Activated CD8-positive, alpha-beta T cell treated with anti-CD3 and anti-CD28 coated beads for 36 hours (primary cell): ENCODE data around the gene ABCC2. TPM values are rescaled to one million over a fixed set of nuclear protein-coding genes. Genes with fewer than 3 reads are reported as not detected.
A peak's percentile ranks its signal among the peaks of the same experiment; 100 is the strongest.

Source experiments
- ATAC-seq: fragments of 200-7000 bp; cut with Tn5 transposase; one replicate; pipeline ENCODE4 v1.10.0; 2021; ENCODE audit warnings: mild to moderate bottlenecking, moderate library complexity
- CTCF ChIA-PET: fragments of 350-600 bp; sonication (Branson Sonifier 250); formaldehyde crosslinking; loops from one replicate; lab custom pipeline; 2021; ENCODE audit warnings: antibody characterized with exemption; lab: Charles Lee
- POLR2A ChIA-PET: fragments of 350-600 bp; sonication (Branson Sonifier 250); formaldehyde crosslinking; loops from one replicate; lab custom pipeline; 2021; ENCODE audit warnings: antibody characterized with exemption; lab: Charles Lee
- DNase-seq: peaks from one replicate; pipeline ENCODE4 v3.0.0-alpha.2; 2020
- H3K27ac Mint-ChIP-seq: one replicate; pipeline ENCODE4 v1.8.0; 2021; ENCODE audit warnings: mild to moderate bottlenecking, mixed read lengths
- H3K27me3 Mint-ChIP-seq: one replicate; pipeline ENCODE4 v1.8.0; 2021; ENCODE audit warnings: mixed read lengths
- H3K36me3 Mint-ChIP-seq: one replicate; pipeline ENCODE4 v1.8.0; 2021; ENCODE audit warnings: low read depth, mixed read lengths
- H3K4me1 Mint-ChIP-seq: one replicate; pipeline ENCODE4 v1.8.0; 2021; ENCODE audit warnings: low read depth, mixed read lengths
- H3K4me3 Mint-ChIP-seq: one replicate; pipeline ENCODE4 v1.8.0; 2021; ENCODE audit warnings: mild to moderate bottlenecking, moderate library complexity, mixed read lengths
- H3K9me3 Mint-ChIP-seq: one replicate; pipeline ENCODE4 v1.8.0; 2021; ENCODE audit warnings: mixed read lengths
- intact Hi-C: fragments of 100-400 bp; cut with micrococcal nuclease; formaldehyde crosslinking; loops from one replicate; pipeline ENCODE4 v1.10.0; 2022
- total RNA-seq, 2 experiments: library from RNA; stranded (reverse); gene quantifications; one replicate each; pipeline ENCODE4 v1.2.3, GENCODE V29; 2021
- TF ChIP-seq, protein P1 (sequence below): fragments of 200-600 bp; IDR thresholded peaks from one replicate; pipeline ENCODE4 v1.8.0; 2022; ENCODE audit warnings: antibody characterized with exemption, mild to moderate bottlenecking

ABCC2 gene
- total RNA-seq, 2 experiments from 2014 or later = 0.87 to 1.0 TPM

GRCh38 chr10:99760321-99760720, 22.1 kb upstream of the ABCC2 start:
- Mint-ChIP-seq H3K36me3 (peaks cover 67% of the 10 kb centered on the region), H3K27ac (no peak overlapping the region), H3K4me3 (no peak overlapping the region), H3K27me3 (no peaks in the 10 kb centered on the region), H3K4me1 (no peaks in the 10 kb centered on the region), H3K9me3 (peaks cover 11% of the 10 kb centered on the region)
- CTCF ChIA-PET = no interaction called here
- POLR2A ChIA-PET = no interaction called here
- TF ChIP-seq, protein P1, sequence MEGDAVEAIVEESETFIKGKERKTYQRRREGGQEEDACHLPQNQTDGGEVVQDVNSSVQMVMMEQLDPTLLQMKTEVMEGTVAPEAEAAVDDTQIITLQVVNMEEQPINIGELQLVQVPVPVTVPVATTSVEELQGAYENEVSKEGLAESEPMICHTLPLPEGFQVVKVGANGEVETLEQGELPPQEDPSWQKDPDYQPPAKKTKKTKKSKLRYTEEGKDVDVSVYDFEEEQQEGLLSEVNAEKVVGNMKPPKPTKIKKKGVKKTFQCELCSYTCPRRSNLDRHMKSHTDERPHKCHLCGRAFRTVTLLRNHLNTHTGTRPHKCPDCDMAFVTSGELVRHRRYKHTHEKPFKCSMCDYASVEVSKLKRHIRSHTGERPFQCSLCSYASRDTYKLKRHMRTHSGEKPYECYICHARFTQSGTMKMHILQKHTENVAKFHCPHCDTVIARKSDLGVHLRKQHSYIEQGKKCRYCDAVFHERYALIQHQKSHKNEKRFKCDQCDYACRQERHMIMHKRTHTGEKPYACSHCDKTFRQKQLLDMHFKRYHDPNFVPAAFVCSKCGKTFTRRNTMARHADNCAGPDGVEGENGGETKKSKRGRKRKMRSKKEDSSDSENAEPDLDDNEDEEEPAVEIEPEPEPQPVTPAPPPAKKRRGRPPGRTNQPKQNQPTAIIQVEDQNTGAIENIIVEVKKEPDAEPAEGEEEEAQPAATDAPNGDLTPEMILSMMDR = no peak
- DNase-seq = no peak
- ATAC-seq = no peak
- intact Hi-C loops = no loop called here

DNA sequence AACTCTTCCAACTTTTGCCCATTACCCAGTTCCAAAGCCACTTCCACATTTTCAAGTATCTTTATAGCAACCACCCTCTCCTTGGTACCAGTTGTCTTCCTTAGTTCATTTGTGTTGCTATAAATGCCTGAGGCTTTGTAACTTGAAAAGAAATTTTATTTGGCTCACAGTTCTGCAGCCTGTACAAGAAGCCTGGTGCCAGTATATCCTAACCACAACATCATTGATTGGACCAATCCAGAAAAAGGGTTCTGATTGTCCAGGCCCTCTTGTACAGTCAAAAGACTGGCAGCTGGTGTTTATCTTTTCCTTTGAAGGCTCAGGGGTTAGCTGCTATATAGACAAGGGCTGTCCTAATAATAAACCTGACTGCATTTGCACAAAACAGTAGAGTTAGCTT, 21.1 kb upstream of the ABCC2 start:
- Mint-ChIP-seq H3K36me3 (peaks cover 57% of the 10 kb centered on the region), H3K9me3 (peaks cover 11% of the 10 kb centered on the region), H3K4me3 (no peak overlapping the region), H3K27me3 (no peaks in the 10 kb centered on the region), H3K4me1 (peaks cover 7% of the 10 kb centered on the region), H3K27ac (no peak overlapping the region)
- intact Hi-C loops = no loop called here
- ChIA-PET POLR2A (no interaction called here), CTCF (no interaction called here)
- no peak for ATAC-seq
- TF ChIP-seq, protein P1 = no peak
- DNase-seq = no peak

- ChIA-PET POLR2A (interaction anchor here (1.5 kb wide), 1 partner anchor 34 kb away, joined by 5 read pairs; the partner anchor contains the start of genes COX15 and CUTC), CTCF (interaction anchor here (0.7 to 1.1 kb wide), 3 partner anchors 10 to 569 kb away, joined by 3 read pairs; no protein-coding TSS in a partner anchor)
- Mint-ChIP-seq H3K27me3 (no peaks in the 10 kb centered on the region), H3K27ac (no peak overlapping the region), H3K4me3 (no peak overlapping the region), H3K36me3 (peaks cover 22% of the 10 kb centered on the region), H3K4me1 (peaks cover 7% of the 10 kb centered on the region), H3K9me3 (peaks cover 11% of the 10 kb centered on the region)
- intact Hi-C loops = no loop called here
- TF ChIP-seq, protein P1 = no peak
- DNase-seq = no peak
- ATAC-seq = no peak
Observed at GRCh38 chr10:99765672-99766301, 16.7 kb upstream of the ABCC2 start.

- Mint-ChIP-seq H3K27ac (no peak overlapping the region), H3K4me3 (no peak overlapping the region), H3K36me3 (peaks cover 18% of the 10 kb centered on the region), H3K4me1 (peaks cover 7% of the 10 kb centered on the region), H3K27me3 (no peaks in the 10 kb centered on the region), H3K9me3 (peaks cover 11% of the 10 kb centered on the region)
- intact Hi-C loops = no loop called here
- ATAC-seq (peak; percentile 62), DNase-seq (peak; percentile 43)
- POLR2A ChIA-PET = interaction anchor here (1.5 kb wide), 1 partner anchor 34 kb away, joined by 5 read pairs; the partner anchor contains the start of genes COX15 and CUTC
- CTCF ChIA-PET = interaction anchor here (0.7 to 1.1 kb wide), 2 partner anchors 17 to 568 kb away, joined by 3 read pairs; no protein-coding TSS in a partner anchor
- TF ChIP-seq, protein P1 = no peak
Observed at GRCh38 chr10:99766302-99766681, 16.1 kb upstream of the ABCC2 start.

DNA sequence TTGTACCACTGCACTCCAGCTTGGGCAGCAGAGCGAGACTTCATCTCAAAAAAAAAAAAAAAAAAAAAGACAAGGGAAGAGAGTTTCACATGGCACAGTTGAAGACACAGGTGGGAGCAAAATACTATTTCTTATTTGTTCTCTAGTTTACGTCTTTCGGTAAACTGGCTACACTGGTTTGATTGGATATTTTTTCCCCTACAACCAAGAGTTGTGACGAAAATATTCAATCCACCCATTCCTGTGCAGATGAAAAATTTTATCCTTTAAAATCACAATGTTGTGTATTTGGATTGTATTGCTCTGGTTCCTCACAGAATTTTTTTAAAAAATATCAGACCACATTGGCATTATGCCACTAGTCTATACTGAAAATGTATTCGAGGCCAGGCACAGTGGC, 14.5 kb upstream of the ABCC2 start:
- TF ChIP-seq, protein P1 = no peak
- ChIA-PET POLR2A (interaction anchor here (0.6 kb wide), 1 partner anchor 15 kb away, joined by 3 read pairs; no protein-coding TSS in a partner anchor), CTCF (no interaction called here)
- H3K9me3 Mint-ChIP-seq = peaks cover 5% of the 10 kb centered on the region
- H3K36me3 Mint-ChIP-seq = peaks cover 6% of the 10 kb centered on the region
- no peaks in the 10 kb centered on the region for H3K27me3 Mint-ChIP-seq
- H3K4me1 Mint-ChIP-seq = peaks cover 7% of the 10 kb centered on the region
- no peak overlapping the region for H3K4me3 Mint-ChIP-seq
- ATAC-seq = no peak
- DNase-seq = no peak
- intact Hi-C loops = no loop called here
- H3K27ac Mint-ChIP-seq = no peak overlapping the region
